NOMO-1 treated with DMSO at 0.1 percent for 48 hours (cell line): ENCODE data around the gene GSTP1.
"Not testable (repeated sequence)": the region's sequence is repeated elsewhere in the genome, so short reads cannot be mapped to it uniquely, and the experiment has no call there.

Source experiments
- DNase-seq: peaks from one replicate; lab custom pipeline; 2025; ENCODE audit not compliant: unreplicated experiment; lab: John Stamatoyannopoulos, UW

The GSTP1 gene

GRCh38 chr11:67562963-67563704, 20.5 kb upstream of the GSTP1 start:
- DNase-seq = no peak

- not testable (repeated sequence) for DNase-seq
Measured at GRCh38 chr11:67563705-67564114, 19.9 kb upstream of the GSTP1 start.

- DNase-seq = no peak
Measured at GRCh38 chr11:67564230-67564629, 19.4 kb upstream of the GSTP1 start.

GRCh38 chr11:67571443-67571842, 12.2 kb upstream of the GSTP1 start:
- DNase-seq = no peak

- DNase-seq = no peak
Measured at GRCh38 chr11:67572305-67572704, 11.3 kb upstream of the GSTP1 start.

- DNase-seq = peak; percentile 21
Measured at GRCh38 chr11:67572747-67573419, 10.7 kb upstream of the GSTP1 start.

- no peak for DNase-seq
Measured at GRCh38 chr11:67574938-67575337, 8.7 kb upstream of the GSTP1 start.

- no peak for DNase-seq
Measured at GRCh38 chr11:67576735-67577475, 6.7 kb upstream of the GSTP1 start.

- no peak for DNase-seq
Measured at GRCh38 chr11:67577951-67578350, 5.7 kb upstream of the GSTP1 start.

- no peak for DNase-seq
Measured at GRCh38 chr11:67581469-67581868, 2.1 kb upstream of the GSTP1 start.

GRCh38 chr11:67582011-67582410, 1.6 kb upstream of the GSTP1 start:
- DNase-seq = no peak

GRCh38 chr11:67584205-67584880, 731 bp downstream of the GSTP1 start:
- peak; percentile 71 for DNase-seq

GRCh38 chr11:67584881-67585873, 1.6 kb downstream of the GSTP1 start:
- no peak for DNase-seq

GRCh38 chr11:67585911-67586310, 2.3 kb downstream of the GSTP1 start:
- DNase-seq = no peak

GRCh38 chr11:67586568-67587250, 3.1 kb downstream of the GSTP1 start:
- no peak for DNase-seq

GRCh38 chr11:67588136-67588503, 4.5 kb downstream of the GSTP1 start:
- no peak for DNase-seq

GRCh38 chr11:67588899-67589415, 5.3 kb downstream of the GSTP1 start:
- DNase-seq = not testable (repeated sequence)

- DNase-seq = no peak
Measured at GRCh38 chr11:67592880-67593564, 9.4 kb downstream of the GSTP1 start.

- no peak for DNase-seq
Measured at GRCh38 chr11:67593565-67593905, 9.9 kb downstream of the GSTP1 start.
